ENCODE results near the gene PARVB.

DNA sequence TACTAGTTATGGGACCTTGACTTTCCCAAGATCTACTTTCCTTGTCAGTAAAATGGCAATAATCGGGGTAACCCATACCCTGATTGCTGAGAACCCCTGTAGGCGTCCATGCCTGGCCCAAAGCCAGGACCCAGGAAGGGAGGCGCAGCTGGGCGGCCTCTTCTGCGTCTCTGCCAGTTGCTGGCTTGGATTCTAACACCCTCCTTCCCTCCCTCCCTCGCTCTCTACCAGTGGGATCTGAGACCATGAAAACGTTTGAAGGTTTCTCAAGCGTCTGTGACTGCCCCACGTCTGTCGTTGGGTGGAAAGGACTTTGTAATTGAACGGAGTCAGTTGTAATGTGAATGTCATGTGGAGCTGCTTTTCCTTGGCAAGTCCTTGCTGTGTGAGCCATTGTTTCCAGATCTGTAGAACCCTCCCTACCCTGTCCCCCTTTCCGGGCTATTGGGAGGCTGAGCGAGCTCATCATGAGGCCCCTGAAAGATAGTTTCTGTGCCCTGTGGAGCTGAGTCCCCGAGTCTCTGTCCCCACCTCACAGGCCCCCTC, 47.8 kb downstream of the PARVB start:
- TF ChIP-seq CTCF (IDR thresholded peaks at IDR 0.05) (no peak), POLR2A (IDR thresholded peaks at IDR 0.05) (no peak)

All from esophagus squamous epithelium (tissue), 4 donors.